PFSK-1 (cell line): ENCODE results near the gene ADNP.

Experiments
- FOXP2 ChIP-seq: optimal IDR thresholded peaks from 2 replicates; pipeline ENCODE3; 2011; ENCODE audit warnings: borderline replicate concordance, control low read depth, inconsistent platforms; ENCODE audit not compliant: insufficient read depth; ENCODE audit errors: extremely low read length, extremely low read depth
- POLR2AphosphoS5 ChIP-seq: IDR thresholded peaks from 2 replicates; pipeline ENCODE4 v1.6.1; 2012; ENCODE audit warnings: low read depth, mild to moderate bottlenecking, control low read depth, low read length, moderate library complexity
- REST ChIP-seq, 2 experiments: IDR thresholded peaks; 2 replicates each; pipeline versions ENCODE4 v1.6.1 to v1.8.0; 2011 to 2012; ENCODE audit warnings: low read depth in 2 of 2, low read length in 2 of 2, control low read depth in 1 of 2, inconsistent platforms in 1 of 2, mild to moderate bottlenecking in 1 of 2, moderate library complexity in 1 of 2; ENCODE audit not compliant: insufficient read depth in 1 of 2
- SIN3A ChIP-seq: IDR thresholded peaks from 2 replicates; pipeline ENCODE4 v1.6.1; 2012; ENCODE audit warnings: mild to moderate bottlenecking, low read length, moderate library complexity, borderline replicate concordance; ENCODE audit not compliant: insufficient read depth
- TAF1 ChIP-seq: IDR thresholded peaks from 2 replicates; pipeline ENCODE4 v1.6.1; 2012; ENCODE audit warnings: low read length, control low read depth, borderline replicate concordance; ENCODE audit not compliant: insufficient read depth

Gene ADNP

GRCh38 chr20:50858525-50858924 is 72.7 kb downstream of the ADNP start:
- no peak for TF ChIP-seq REST (IDR thresholded peaks at IDR 0.05; ENCODE audit: insufficient read depth in 1 of 2, low read depth in 2 of 2, low read length in 2 of 2)
- no peak for TF ChIP-seq SIN3A
- TF ChIP-seq POLR2AphosphoS5: no peak
- no peak for TF ChIP-seq FOXP2

- TF ChIP-seq POLR2AphosphoS5 (no peak), SIN3A (no peak), TAF1 (no peak), REST (IDR thresholded peaks at IDR 0.05; ENCODE audit: insufficient read depth in 1 of 2, low read depth in 2 of 2, low read length in 2 of 2) (no peak), FOXP2 (no peak)
Observed at GRCh38 chr20:50857348-50857747, 73.9 kb downstream of the ADNP start.

GRCh38 chr20:50856475-50857041 is 74.7 kb downstream of the ADNP start:
- TF ChIP-seq POLR2AphosphoS5: no peak

DNA sequence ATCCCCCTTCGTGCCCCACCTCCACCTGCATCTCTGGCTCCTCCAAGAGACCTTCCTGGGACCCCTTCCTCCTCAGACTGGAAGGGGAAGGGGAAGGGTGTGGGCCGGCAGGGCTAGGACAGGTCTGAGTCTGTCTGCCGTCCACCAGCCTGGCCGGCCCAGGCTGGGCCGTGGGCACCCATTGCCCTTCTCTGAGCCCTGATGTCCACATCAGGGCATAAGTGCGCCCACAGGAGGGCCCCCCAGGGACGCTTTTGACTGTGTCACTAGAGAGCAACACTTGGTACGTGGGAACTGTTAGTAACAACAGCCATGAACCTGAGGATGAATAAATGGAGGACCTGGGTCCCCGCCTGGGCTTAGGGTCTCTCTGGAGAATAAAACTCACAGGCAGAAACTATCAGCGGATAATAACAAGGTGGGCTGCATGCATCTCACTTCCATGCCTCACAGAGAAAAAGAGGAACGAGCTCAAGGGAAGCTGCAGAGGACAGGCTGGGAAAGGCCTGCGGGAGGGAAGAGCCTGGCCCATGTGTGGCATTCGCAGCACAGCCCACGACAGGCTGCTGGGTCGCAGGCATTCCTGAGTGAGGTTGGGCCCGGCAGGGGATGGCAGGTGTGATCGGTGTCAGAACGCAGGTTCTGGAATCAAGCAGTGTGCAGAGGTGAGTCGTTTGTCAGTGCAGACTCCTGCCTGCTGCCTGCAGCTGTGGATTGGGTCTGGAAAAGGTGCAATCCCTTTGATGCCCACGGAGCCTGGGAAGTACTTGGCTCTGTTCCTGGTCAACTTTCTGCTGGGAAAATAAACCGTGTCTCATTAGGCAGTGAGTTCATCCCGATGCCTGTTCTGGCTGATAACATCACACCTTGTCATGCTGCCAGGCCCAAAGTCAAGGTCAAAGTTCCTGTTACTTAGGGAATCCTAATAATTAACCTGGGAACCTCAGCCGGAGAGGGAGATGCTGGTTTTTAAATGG is 75.5 kb downstream of the ADNP start:
- TF ChIP-seq POLR2AphosphoS5 (no peak), FOXP2 (no peak)

- no peak for TF ChIP-seq FOXP2
- no peak for TF ChIP-seq REST (IDR thresholded peaks at IDR 0.05; ENCODE audit: insufficient read depth in 1 of 2, low read depth in 2 of 2, low read length in 2 of 2)
- TF ChIP-seq SIN3A: no peak
- TF ChIP-seq POLR2AphosphoS5: no peak
- no peak for TF ChIP-seq TAF1
Observed at GRCh38 chr20:50854506-50855249, 76.6 kb downstream of the ADNP start.

GRCh38 chr20:50852085-50852484 is 79.2 kb downstream of the ADNP start:
- TF ChIP-seq POLR2AphosphoS5: no peak
- no peak for TF ChIP-seq REST (IDR thresholded peaks at IDR 0.05; ENCODE audit: insufficient read depth in 1 of 2, low read depth in 2 of 2, low read length in 2 of 2)
- no peak for TF ChIP-seq TAF1
- TF ChIP-seq SIN3A: no peak
- TF ChIP-seq FOXP2: no peak
